H1 (cell line): ENCODE data around the gene DPYSL3. TPM values are rescaled to one million over a fixed set of nuclear protein-coding genes. Genes with fewer than 3 reads are reported as not detected.

Experiments used
- CTCF ChIA-PET: fragments of 300-600 bp; sonication (Branson Sonifier 250); formaldehyde crosslinking; loops from one replicate; lab custom pipeline; 2021; ENCODE audit not compliant: partially characterized antibody; lab: Charles Lee
- POLR2A ChIA-PET: fragments of 300-600 bp; sonication (Branson Sonifier 250); formaldehyde crosslinking; loops from one replicate; lab custom pipeline; 2021; ENCODE audit warnings: inconsistent platforms; ENCODE audit not compliant: partially characterized antibody; lab: Charles Lee
- DNase-seq, 2 experiments: peaks; one replicate each; pipeline versions ENCODE4 v3.0.0 to v3.0.0-alpha.2; 2010 to 2022; ENCODE audit warnings: low spot score in 2 of 2, low read depth in 1 of 2, mixed read lengths in 1 of 2
- FAIRE-seq: peaks from 2 replicates; lab custom pipeline; 2011; peaks lifted over from hg19 to GRCh38; lab: Jason Lieb, UNC
- H2AFZ ChIP-seq: 2 replicates; pipeline ENCODE4 v1.8.1; 2012; ENCODE audit warnings: low read length, inconsistent platforms
- H2AK5ac ChIP-seq: 2 replicates; pipeline ENCODE4 v1.6.1; 2013; ENCODE audit warnings: low read depth, low read length
- H2BK120ac ChIP-seq: replicated peaks from 2 replicates; pipeline ENCODE3; 2013; ENCODE audit warnings: low read depth, low read length, inconsistent platforms
- H2BK12ac ChIP-seq: 2 replicates; pipeline ENCODE4 v1.6.1; 2013; ENCODE audit warnings: low read depth, low read length
- H2BK15ac ChIP-seq: 2 replicates; pipeline ENCODE4 v1.6.1; 2013; ENCODE audit warnings: low read length
- H2BK20ac ChIP-seq: 2 replicates; pipeline ENCODE4 v1.6.1; 2013; ENCODE audit warnings: low read length
- H2BK5ac ChIP-seq: 2 replicates; pipeline ENCODE4 v1.6.1; 2013; ENCODE audit warnings: low read depth, low read length
- H3K14ac ChIP-seq: 2 replicates; pipeline ENCODE4 v1.6.1; 2013; ENCODE audit warnings: inconsistent platforms; ENCODE audit not compliant: insufficient read length
- H3K18ac ChIP-seq: 2 replicates; pipeline ENCODE4 v1.6.1; 2013; ENCODE audit warnings: low read length; ENCODE audit errors: extremely low read depth
- H3K23ac ChIP-seq: 2 replicates; pipeline ENCODE4 v1.6.1; 2013; ENCODE audit warnings: inconsistent platforms; ENCODE audit not compliant: insufficient read length
- H3K23me2 ChIP-seq: 2 replicates; pipeline ENCODE4 v1.6.1; 2013; ENCODE audit warnings: low read depth, low read length
- H3K27ac ChIP-seq: 2 replicates; pipeline ENCODE4 v1.6.1; 2011; ENCODE audit warnings: low read depth, low read length, inconsistent platforms
- H3K27me3 ChIP-seq, 4 experiments: replicated peaks in 1 of 4; 1 replicate in 1 of 4; 2 replicates in 3 of 4; pipeline versions ENCODE4 v1.6.1 to v1.8.1; 2011 to 2013; ENCODE audit warnings: low read length in 3 of 4, mild to moderate bottlenecking in 3 of 4, inconsistent platforms in 2 of 4, mixed read lengths in 2 of 4, moderate library complexity in 1 of 4; ENCODE audit not compliant: control insufficient read depth in 3 of 4, insufficient read depth in 3 of 4; ENCODE audit errors: extremely low read depth in 1 of 4
- H3K36me3 ChIP-seq, 4 experiments: 2 replicates each; pipeline versions ENCODE4 v1.6.1 to v1.8.1; 2011 to 2013; ENCODE audit warnings: mild to moderate bottlenecking in 4 of 4, low read length in 3 of 4, moderate library complexity in 2 of 4, control low read depth in 1 of 4, inconsistent platforms in 1 of 4; ENCODE audit not compliant: insufficient read depth in 4 of 4, control insufficient read depth in 2 of 4
- H3K4ac ChIP-seq: replicated peaks from 2 replicates; pipeline ENCODE3; 2013; ENCODE audit warnings: low read length, low read depth, mixed read lengths, inconsistent platforms; ENCODE audit not compliant: insufficient read length
- H3K4me1 ChIP-seq, 4 experiments: replicated peaks in 1 of 4; 1 replicate in 1 of 4; 2 replicates in 3 of 4; pipeline versions ENCODE4 v1.6.1 to v1.8.1; 2011 to 2013; ENCODE audit warnings: low read length in 3 of 4, inconsistent platforms in 2 of 4, mixed read lengths in 1 of 4; ENCODE audit not compliant: insufficient read depth in 4 of 4, control insufficient read depth in 3 of 4
- H3K4me2 ChIP-seq, 2 experiments: 2 replicates each; pipeline versions ENCODE4 v1.6.1 to v1.8.1; 2011 to 2013; ENCODE audit warnings: low read depth in 2 of 2, low read length in 2 of 2, control low read depth in 1 of 2, inconsistent platforms in 1 of 2, mild to moderate bottlenecking in 1 of 2; ENCODE audit not compliant: insufficient read depth in 1 of 2
- H3K4me3 ChIP-seq, 4 experiments: fragments of 200-600, 300-600 bp in 1 of 4; sonication (generic), shearing (Covaris generic), sonication (Bioruptor Twin) in 1 of 4; 2 replicates each; pipeline versions ENCODE4 v1.5.1 to v1.8.1; 2011 to 2016; ENCODE audit warnings: low read length in 4 of 4, low read depth in 3 of 4, control low read depth in 2 of 4, inconsistent platforms in 2 of 4, mild to moderate bottlenecking in 2 of 4, mixed read lengths in 1 of 4, moderate library complexity in 1 of 4; ENCODE audit not compliant: insufficient read depth in 2 of 4; ENCODE audit errors: extremely low read depth in 1 of 4
- H3K56ac ChIP-seq: replicated peaks from 2 replicates; pipeline ENCODE3; 2013; ENCODE audit warnings: low read depth, mild to moderate bottlenecking, mixed read lengths, low read length, inconsistent platforms; ENCODE audit not compliant: insufficient read length
- H3K79me1 ChIP-seq: 2 replicates; pipeline ENCODE4 v1.6.1; 2013; ENCODE audit warnings: low read depth, low read length, control low read depth
- H3K79me2 ChIP-seq, 2 experiments: 2 replicates each; pipeline versions ENCODE4 v1.6.1 to v1.8.1; 2012 to 2013; ENCODE audit warnings: low read length in 2 of 2, mild to moderate bottlenecking in 2 of 2, inconsistent platforms in 1 of 2; ENCODE audit not compliant: insufficient read depth in 2 of 2, control insufficient read depth in 1 of 2
- H3K9ac ChIP-seq, 4 experiments: replicated peaks in 1 of 4; 1 replicate in 1 of 4; 2 replicates in 3 of 4; pipeline versions ENCODE4 v1.6.1 to v1.8.1; 2011 to 2013; ENCODE audit warnings: low read depth in 3 of 4, low read length in 3 of 4, control low read depth in 2 of 4, mild to moderate bottlenecking in 2 of 4, moderate library complexity in 2 of 4, inconsistent platforms in 1 of 4; ENCODE audit errors: extremely low read depth in 1 of 4
- H3K9me3 ChIP-seq, 2 experiments: 2 replicates each; pipeline versions ENCODE4 v1.6.1 to v1.8.1; 2012 to 2013; ENCODE audit warnings: mild to moderate bottlenecking in 2 of 2, moderate library complexity in 2 of 2, control low read depth in 1 of 2, inconsistent platforms in 1 of 2, low read depth in 1 of 2, low read length in 1 of 2, mixed read lengths in 1 of 2; ENCODE audit not compliant: insufficient read depth in 2 of 2
- H4K20me1 ChIP-seq, 2 experiments: replicated peaks in 1 of 2; 2 replicates each; pipeline versions ENCODE3 to v1.8.1; 2011 to 2013; ENCODE audit warnings: inconsistent platforms in 2 of 2, low read length in 2 of 2, mild to moderate bottlenecking in 1 of 2; ENCODE audit not compliant: insufficient read depth in 2 of 2, control insufficient read depth in 1 of 2
- H4K5ac ChIP-seq: 2 replicates; pipeline ENCODE4 v1.6.1; 2013; ENCODE audit warnings: low read length, low read depth, mixed read lengths, inconsistent platforms; ENCODE audit not compliant: insufficient read length
- H4K8ac ChIP-seq: 2 replicates; pipeline ENCODE4 v1.8.0; 2013; ENCODE audit warnings: mild to moderate bottlenecking, moderate library complexity, low read length, inconsistent platforms; ENCODE audit not compliant: insufficient read depth; ENCODE audit errors: extremely low read depth
- H4K91ac ChIP-seq: replicated peaks from 2 replicates; pipeline ENCODE3; 2013; ENCODE audit warnings: low read length, mixed read lengths, inconsistent platforms; ENCODE audit not compliant: insufficient read length
- BCL11A ChIP-seq, 2 experiments: IDR thresholded peaks; one replicate each; pipeline ENCODE4 v1.6.1; 2011; ENCODE audit warnings: low read depth in 2 of 2, low read length in 2 of 2, mild to moderate bottlenecking in 2 of 2
- CEBPB ChIP-seq: IDR thresholded peaks from 2 replicates; pipeline ENCODE4 v1.6.1; 2012; ENCODE audit warnings: low read depth, low read length
- SAP30 ChIP-seq: fragments of 300-600 bp; sonication (generic); IDR thresholded peaks from 2 replicates; pipeline ENCODE4 v1.7.1; 2012; ENCODE audit warnings: low read length, moderate library complexity, mild to moderate bottlenecking, inconsistent platforms; ENCODE audit not compliant: insufficient read depth, insufficient replicate concordance
- SIRT6 ChIP-seq: IDR thresholded peaks from one replicate; pipeline ENCODE4 v1.7.1; 2012; ENCODE audit warnings: low read length, inconsistent platforms
- TAF1 ChIP-seq: IDR thresholded peaks from 2 replicates; pipeline ENCODE4 v1.6.1; 2011; ENCODE audit warnings: mild to moderate bottlenecking, low read depth, low read length
- WGBS, 2 experiments: shearing (Covaris generic) in 1 of 2; methylation state at CpG; one replicate each; pipeline versions ENCODE4 v1.1.6 to v1.1.7; 2013 to 2015; ENCODE audit warnings: low lambda C conversion rate in 2 of 2, mixed read lengths in 2 of 2, inconsistent platforms in 1 of 2, low coverage in 1 of 2, missing lambda C conversion rate in 1 of 2; ENCODE audit not compliant: insufficient replicate concordance in 2 of 2, insufficient coverage in 1 of 2, insufficient read length in 1 of 2; ENCODE audit errors: extremely low coverage in 1 of 2, missing lambda C conversion rate in 1 of 2; 5-methylcytosine and 5-hydroxymethylcytosine counted together
- polyA plus RNA-seq, 7 experiments: library from polyadenylated mRNA; depleted of rRNA in 3 of 7; stranded (reverse) in 5 of 7; unstranded in 2 of 7; fragments of >200 nt in 5 of 7; fragments of 200-250 nt in 2 of 7; gene quantifications; 1 replicate in 5 of 7; 2 replicates in 1 of 7; 4 replicates in 1 of 7; pipeline versions ENCODE4 v1.2.1 to v1.2.3, GENCODE V29; 2011 to 2013; ENCODE audit warnings: missing spikeins in 2 of 7, mixed read lengths in 2 of 7
- total RNA-seq: library from RNA; stranded (reverse); fragmentation: NEBNext Ultra II Directional; extraction: Animal tissue kit (Norgen Biotek cat#: 25700); gene quantifications from 2 replicates; pipeline ENCODE4 v1.2.1, GENCODE V29; 2021

The DPYSL3 gene
- total and polyA plus RNA-seq, 2 of the 8 experiments (the other 6 are each of a cell fraction or from before 2014, with no cell fraction given): 268 to 387 TPM

DNA sequence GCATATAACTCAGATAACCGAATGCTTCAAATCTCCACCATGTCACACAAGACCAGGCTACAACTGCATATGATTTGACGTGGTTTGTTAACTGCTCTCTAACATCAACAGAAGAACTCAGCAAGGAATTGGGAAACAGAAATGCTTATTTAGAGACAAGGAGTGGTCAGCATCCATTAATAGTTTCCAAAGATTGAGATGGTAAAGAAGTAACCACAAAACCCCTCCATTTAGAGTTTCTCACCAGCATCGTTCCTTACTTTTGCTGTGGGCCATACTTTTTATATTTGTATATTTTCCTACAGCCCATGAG, 25.2 kb downstream of the DPYSL3 start:
- H3K4me3 ChIP-seq: no peak overlapping the region
- H3K27ac ChIP-seq: no peak overlapping the region
- H4K8ac ChIP-seq: no peak overlapping the region
- peaks cover 7 to 84% of the 10 kb centered on the region in 2 experiments; a peak in 3 of 4 replicates for H3K79me2 ChIP-seq
- CTCF ChIA-PET: interaction anchor here (1.0 to 6.3 kb wide), 5 partner anchors 11 to 94 kb away, joined by 3 to 38 read pairs (median 4); no protein-coding TSS in a partner anchor
- no peak overlapping the region for H2BK20ac ChIP-seq
- H3K56ac ChIP-seq: no peak overlapping the region
- H3K18ac ChIP-seq: no peak overlapping the region
- no peak overlapping the region for H3K23ac ChIP-seq
- no peaks in the 10 kb centered on the region for H3K36me3 ChIP-seq
- no peak overlapping the region for H4K5ac ChIP-seq
- H3K23me2 ChIP-seq: no peaks in the 10 kb centered on the region
- H3K27me3 ChIP-seq: no peaks in the 10 kb centered on the region
- DNase-seq: no peak
- no peak overlapping the region for H4K91ac ChIP-seq
- H3K14ac ChIP-seq: no peak overlapping the region
- peaks cover 0 to 24% (median 12%) of the 10 kb centered on the region in 4 experiments; a peak in 5 of 7 replicates for H3K4me1 ChIP-seq
- no peaks in the 10 kb centered on the region; the same call in 1 of the 2 replicates for H3K79me1 ChIP-seq
- H3K4ac ChIP-seq: no peak overlapping the region
- no peak overlapping the region for H3K9ac ChIP-seq
- peak; percentile 42 for FAIRE-seq
- POLR2A ChIA-PET: no interaction called here
- 87% methylated on average over 3 of the region's 3 CpGs; no CpG with 5 or more reads in 1 of the 2 experiments for WGBS, 2 experiments
- no peaks in the 10 kb centered on the region for H4K20me1 ChIP-seq
- no peak overlapping the region for H3K4me2 ChIP-seq
- H2BK15ac ChIP-seq: no peak overlapping the region
- H2AFZ ChIP-seq: no peak overlapping the region
- no peak overlapping the region for H2AK5ac ChIP-seq
- H2BK5ac ChIP-seq: no peak overlapping the region
- H2BK12ac ChIP-seq: no peak overlapping the region
- H2BK120ac ChIP-seq: no peak overlapping the region
- no peaks in the 10 kb centered on the region for H3K9me3 ChIP-seq
- TF ChIP-seq TAF1 (no peak), BCL11A (IDR thresholded peaks at IDR 0.05; ENCODE audit: low read depth in 2 of 2, low read length in 2 of 2) (no peak), SAP30 (no peak), CEBPB (no peak), SIRT6 (no peak)
